ENCODE data around the gene FTMT.

FTMT gene

DNA sequence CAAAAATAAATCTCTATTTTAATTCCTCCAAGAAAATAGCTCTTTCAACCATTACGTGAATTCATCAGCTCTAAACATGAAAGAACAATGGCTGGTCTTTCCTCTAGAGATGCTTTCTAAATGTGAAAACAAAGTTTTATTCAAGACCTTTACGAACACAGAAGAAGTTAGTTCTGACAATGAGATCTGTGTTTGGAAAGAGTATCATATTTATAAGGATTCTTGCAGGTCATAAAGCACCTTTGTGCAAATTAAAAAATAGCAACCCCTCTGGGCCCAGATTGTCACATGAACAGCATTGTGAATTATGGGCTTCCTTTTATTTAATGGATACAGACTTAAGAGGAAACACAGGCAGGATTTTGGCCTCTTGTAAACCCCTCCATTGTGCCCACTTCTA lies 17.7 kb upstream of the FTMT start:
- ChIA-PET POLR2A (no interaction called here), CTCF (no interaction called here)
- TF ChIP-seq, protein P1, sequence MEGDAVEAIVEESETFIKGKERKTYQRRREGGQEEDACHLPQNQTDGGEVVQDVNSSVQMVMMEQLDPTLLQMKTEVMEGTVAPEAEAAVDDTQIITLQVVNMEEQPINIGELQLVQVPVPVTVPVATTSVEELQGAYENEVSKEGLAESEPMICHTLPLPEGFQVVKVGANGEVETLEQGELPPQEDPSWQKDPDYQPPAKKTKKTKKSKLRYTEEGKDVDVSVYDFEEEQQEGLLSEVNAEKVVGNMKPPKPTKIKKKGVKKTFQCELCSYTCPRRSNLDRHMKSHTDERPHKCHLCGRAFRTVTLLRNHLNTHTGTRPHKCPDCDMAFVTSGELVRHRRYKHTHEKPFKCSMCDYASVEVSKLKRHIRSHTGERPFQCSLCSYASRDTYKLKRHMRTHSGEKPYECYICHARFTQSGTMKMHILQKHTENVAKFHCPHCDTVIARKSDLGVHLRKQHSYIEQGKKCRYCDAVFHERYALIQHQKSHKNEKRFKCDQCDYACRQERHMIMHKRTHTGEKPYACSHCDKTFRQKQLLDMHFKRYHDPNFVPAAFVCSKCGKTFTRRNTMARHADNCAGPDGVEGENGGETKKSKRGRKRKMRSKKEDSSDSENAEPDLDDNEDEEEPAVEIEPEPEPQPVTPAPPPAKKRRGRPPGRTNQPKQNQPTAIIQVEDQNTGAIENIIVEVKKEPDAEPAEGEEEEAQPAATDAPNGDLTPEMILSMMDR (IDR thresholded peaks at IDR 0.05; ENCODE audit: insufficient read depth, low read length, missing control alignments), result no peak
- DNase-seq (ENCODE audit: low read depth, low spot score), result no peak
- no peak overlapping the region for H3K4me3 ChIP-seq (ENCODE audit: low read depth, low read length)

DNA sequence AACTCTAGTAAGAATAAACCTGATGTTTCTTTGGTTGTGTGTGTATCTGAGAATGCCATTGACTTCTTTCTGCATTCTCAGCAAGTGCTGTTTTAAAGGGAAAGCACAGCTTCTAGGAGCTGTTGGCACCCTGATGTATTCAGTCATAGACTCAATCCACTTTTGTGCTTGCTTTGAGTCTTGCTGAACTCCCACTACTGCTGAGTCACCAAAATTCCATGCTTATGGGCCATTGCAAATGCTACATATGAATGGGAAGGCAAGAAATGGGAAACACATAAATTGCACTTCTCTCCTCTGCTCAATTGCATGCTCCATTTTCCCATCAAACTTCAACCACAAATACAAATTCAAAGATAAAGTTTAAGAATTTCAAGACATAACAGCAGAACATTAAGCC lies 9.8 kb upstream of the FTMT start:
- DNase-seq (ENCODE audit: low read depth, low spot score), result no peak
- ChIA-PET CTCF (no interaction called here), POLR2A (no interaction called here)
- TF ChIP-seq, protein P1 (IDR thresholded peaks at IDR 0.05; ENCODE audit: insufficient read depth, low read length, missing control alignments), result no peak
- H3K4me3 ChIP-seq (ENCODE audit: low read depth, low read length), result no peak overlapping the region

DNA sequence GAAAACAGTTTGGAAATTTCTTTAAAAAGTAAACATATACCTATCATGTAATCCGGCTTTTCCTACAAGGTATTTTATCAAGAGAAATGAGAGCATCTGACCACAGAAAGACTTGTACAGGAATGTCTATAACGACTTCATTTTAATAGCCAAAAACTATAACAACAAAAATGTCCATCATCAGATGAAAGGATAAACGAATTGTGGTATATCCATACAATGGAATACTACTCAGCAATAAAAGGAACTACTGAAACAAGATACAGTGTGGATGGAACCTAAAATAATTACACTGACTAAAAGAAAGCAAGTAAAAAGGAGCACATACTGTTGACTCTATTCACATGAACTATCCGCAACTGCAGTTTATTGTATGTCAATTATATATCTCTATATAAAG lies 1.4 kb upstream of the FTMT start:
- no peak overlapping the region for H3K4me3 ChIP-seq (ENCODE audit: low read depth, low read length)

DNA sequence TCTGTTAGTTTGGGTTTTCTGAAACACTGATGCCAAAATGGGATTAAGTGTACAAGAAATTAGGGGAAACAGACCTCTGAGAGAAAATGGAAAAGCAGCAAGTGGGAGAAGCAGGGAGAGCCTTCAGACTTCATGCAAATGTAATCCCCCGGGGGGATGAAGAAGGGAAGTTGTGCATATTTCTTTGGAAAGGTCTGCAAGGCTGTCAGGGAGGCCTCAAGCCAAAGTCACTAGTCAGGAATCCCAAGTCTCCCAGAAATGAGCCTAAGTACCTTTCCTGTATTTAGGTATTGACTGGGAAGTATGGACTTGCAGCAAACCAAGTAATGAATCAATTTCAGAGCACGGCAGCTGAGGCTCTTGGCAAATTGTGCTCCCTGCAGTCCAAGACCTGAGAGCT lies 2.2 kb downstream of the FTMT start:
- TF ChIP-seq, protein P1 (IDR thresholded peaks at IDR 0.05; ENCODE audit: insufficient read depth, low read length, missing control alignments), result no peak
- DNase-seq (ENCODE audit: low read depth, low spot score), result no peak
- ChIA-PET CTCF (no interaction called here), POLR2A (no interaction called here)
- H3K4me3 ChIP-seq (ENCODE audit: low read depth, low read length), result no peak overlapping the region

More for the DNA sequence above, 1.4 kb upstream of the FTMT start:
- ChIA-PET CTCF (interaction anchor here (1.1 kb wide), 1 partner anchor 23 kb away, joined by 3 read pairs; no protein-coding TSS in a partner anchor), POLR2A (no interaction called here)
- TF ChIP-seq, protein P1 (IDR thresholded peaks at IDR 0.05; ENCODE audit: insufficient read depth, low read length, missing control alignments), result no peak
- no peak for DNase-seq (ENCODE audit: low read depth, low spot score)

DNA sequence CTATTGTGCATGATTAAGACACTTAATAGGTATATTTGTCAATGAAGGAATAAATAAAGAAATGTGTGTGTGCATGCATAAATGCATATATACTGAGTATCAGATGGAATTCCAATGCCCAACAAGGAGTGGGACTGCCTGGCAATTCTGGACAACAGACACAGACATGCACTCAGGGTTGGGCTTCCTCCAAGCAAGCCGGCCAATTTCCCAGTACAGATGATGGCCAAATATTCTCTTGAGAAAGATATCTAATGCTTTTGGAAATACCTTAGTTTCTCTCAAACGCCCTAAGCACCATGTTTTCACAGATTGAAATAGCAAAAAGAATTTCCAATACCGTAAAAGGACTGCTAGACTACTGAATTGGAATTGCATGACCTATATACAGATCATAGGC lies 11.1 kb downstream of the FTMT start:
- POLR2A ChIA-PET, result no interaction called here

DNA sequence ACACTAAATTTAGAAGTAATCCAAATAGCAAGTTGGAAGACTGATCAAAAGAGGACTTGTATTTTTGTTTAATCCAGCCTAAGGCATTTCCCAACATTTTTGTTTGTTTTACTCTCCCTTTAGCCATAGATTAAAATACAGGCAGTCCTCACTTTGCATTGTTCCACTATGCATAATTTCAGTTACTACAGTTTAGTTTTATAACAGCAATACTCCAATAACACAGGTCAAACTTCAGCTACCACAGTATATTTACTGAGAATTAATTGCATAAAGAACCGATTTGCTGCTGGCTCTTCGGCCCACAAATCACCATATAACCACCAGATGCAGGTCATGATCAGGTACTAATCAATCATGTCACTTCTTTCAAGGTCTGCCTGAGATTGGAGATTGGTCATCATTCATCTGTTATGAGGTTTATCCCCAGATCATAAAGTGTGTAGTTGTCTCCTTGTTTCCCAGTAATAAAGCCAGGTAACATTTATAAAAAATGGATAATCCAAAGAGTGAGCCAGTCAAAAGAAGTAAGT lies 12.1 kb downstream of the FTMT start:
- ChIA-PET CTCF (no interaction called here), POLR2A (no interaction called here)
- TF ChIP-seq, protein P1 (IDR thresholded peaks at IDR 0.05; ENCODE audit: insufficient read depth, low read length, missing control alignments), result no peak
- H3K4me3 ChIP-seq (ENCODE audit: low read depth, low read length), result no peak overlapping the region
- no peak for DNase-seq (ENCODE audit: low read depth, low spot score)

More for the DNA sequence above, 11.1 kb downstream of the FTMT start:
- H3K4me3 ChIP-seq (ENCODE audit: low read depth, low read length), result no peak overlapping the region
- CTCF ChIA-PET, result no interaction called here
- TF ChIP-seq, protein P1 (IDR thresholded peaks at IDR 0.05; ENCODE audit: insufficient read depth, low read length, missing control alignments), result no peak
- DNase-seq (ENCODE audit: low read depth, low spot score), result no peak

Measured in AG04449 (cell line).